Measurements from ENCODE around the gene SPTLC2.

DNA sequence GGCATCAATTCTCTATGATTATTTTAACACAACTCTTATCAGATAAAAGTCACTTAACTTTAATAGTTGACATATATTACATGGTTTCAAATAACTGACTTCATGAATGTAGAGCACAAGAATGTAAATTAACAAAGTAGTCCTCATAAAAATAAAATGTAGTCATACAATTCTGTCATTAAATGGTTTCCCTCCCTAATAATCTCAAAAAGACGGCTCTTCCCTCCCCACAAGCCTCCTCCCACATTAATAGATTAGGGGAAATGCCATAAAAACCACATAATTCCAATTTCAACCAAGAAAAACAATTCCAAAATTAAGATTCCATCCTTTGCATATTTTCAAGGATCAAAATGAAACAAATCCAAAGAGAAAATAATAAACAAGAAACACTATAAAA, 36.7 kb downstream of the SPTLC2 start:
- TF ChIP-seq, protein P1, sequence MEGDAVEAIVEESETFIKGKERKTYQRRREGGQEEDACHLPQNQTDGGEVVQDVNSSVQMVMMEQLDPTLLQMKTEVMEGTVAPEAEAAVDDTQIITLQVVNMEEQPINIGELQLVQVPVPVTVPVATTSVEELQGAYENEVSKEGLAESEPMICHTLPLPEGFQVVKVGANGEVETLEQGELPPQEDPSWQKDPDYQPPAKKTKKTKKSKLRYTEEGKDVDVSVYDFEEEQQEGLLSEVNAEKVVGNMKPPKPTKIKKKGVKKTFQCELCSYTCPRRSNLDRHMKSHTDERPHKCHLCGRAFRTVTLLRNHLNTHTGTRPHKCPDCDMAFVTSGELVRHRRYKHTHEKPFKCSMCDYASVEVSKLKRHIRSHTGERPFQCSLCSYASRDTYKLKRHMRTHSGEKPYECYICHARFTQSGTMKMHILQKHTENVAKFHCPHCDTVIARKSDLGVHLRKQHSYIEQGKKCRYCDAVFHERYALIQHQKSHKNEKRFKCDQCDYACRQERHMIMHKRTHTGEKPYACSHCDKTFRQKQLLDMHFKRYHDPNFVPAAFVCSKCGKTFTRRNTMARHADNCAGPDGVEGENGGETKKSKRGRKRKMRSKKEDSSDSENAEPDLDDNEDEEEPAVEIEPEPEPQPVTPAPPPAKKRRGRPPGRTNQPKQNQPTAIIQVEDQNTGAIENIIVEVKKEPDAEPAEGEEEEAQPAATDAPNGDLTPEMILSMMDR (IDR thresholded peaks at IDR 0.05; ENCODE audit: low read depth, low read length), result no peak
- no peak for TF ChIP-seq POLR2A (IDR thresholded peaks at IDR 0.05; ENCODE audit: extremely low read depth, insufficient read length)
